GM18505 (cell line): ENCODE results near the gene SLC16A1.

ENCODE experiments used
- ATAC-seq: cut with Tn5 transposase; IDR thresholded peaks from one replicate; pipeline ENCODE4 v1.9.1; 2021; ENCODE audit not compliant: unreplicated experiment
- POLR2A ChIP-seq: IDR thresholded peaks from 4 replicates; pipeline ENCODE4 v1.6.1; 2011; ENCODE audit warnings: borderline replicate concordance; ENCODE audit not compliant: insufficient read depth, insufficient read length; ENCODE audit errors: extremely low read depth

The SLC16A1 gene

GRCh38 chr1:112956544-112957132 lies 642 bp upstream of the SLC16A1 start:
- peak; percentile 7 for ATAC-seq
- TF ChIP-seq POLR2A: no peak

GRCh38 chr1:112954945-112955772 lies 837 bp downstream of the SLC16A1 start:
- peak; percentile 12 for ATAC-seq
- no peak for TF ChIP-seq POLR2A

DNA sequence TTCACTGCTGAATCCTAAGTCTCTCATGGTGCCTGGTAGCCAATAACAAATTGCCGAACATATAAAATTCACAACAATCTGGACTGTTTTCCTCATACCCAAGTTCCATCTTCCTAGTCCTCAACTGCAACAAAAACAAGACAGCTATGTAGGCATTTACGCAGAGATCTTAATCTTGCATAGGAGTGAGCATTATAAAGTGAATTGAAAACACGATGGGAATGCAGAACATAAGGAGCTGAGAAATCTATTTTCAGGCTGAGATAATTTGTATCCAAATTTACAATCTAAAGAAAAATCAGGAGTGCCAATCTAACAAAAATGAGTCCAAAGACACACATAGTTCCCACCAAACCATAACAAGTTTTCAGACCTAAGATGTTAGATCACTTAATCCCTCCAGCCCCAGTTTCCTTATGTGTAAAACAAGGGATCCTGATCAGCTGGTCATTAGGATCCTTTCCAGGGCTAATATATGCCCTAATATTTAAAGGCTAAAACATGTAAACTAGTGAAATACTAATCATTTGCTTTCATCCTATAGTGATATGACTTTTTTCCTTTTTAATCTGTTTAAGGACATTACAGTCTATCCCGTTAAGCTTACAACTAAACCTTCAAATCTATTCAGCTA lies 1.9 kb downstream of the SLC16A1 start:
- ATAC-seq: no peak
- no peak for TF ChIP-seq POLR2A

- ATAC-seq: no peak
- no peak for TF ChIP-seq POLR2A
Observed at GRCh38 chr1:112950426-112950825, 5.6 kb downstream of the SLC16A1 start.

- TF ChIP-seq POLR2A: no peak
- ATAC-seq: no peak
Observed at GRCh38 chr1:112946683-112947082, 9.3 kb downstream of the SLC16A1 start.

DNA sequence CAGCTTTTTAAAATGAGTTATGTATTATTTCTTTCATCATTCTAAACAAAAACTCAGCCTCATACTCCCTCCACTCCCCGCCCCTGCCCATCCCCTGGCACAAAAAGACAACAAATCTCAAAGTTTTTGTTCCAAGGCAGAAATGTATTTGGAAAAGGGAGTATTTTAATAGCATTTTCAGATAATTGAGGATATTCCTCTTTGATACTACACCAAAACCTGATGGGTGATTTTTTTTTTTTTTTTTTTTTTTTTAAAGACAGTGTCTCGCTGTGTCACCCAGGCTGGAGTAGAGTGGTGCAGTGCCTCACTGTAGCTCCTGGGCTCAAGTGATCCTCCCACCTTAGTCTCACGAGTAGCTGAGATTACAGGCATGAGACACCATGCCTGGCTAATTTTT lies 16.2 kb downstream of the SLC16A1 start:
- no peak for ATAC-seq
- no peak for TF ChIP-seq POLR2A

DNA sequence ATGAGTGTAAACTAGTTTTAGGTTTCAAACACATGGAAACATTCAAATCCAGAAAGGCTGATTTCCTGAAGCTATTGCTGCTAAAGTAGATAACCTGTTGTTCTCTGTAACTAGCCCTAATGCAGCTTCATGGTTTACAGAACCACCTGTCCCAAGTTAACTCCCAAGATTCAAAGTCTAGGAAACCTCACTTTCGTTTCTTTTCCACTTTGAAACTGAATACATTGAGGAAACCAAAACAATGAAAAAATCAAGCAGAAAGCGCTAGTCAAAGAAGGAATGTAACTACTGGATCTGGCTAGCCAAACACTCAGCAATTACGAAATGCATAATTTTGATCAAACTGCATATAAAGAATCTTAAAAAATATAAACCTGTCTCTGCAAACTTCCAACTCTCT lies 17.8 kb downstream of the SLC16A1 start:
- no peak for ATAC-seq

GRCh38 chr1:112937495-112937894 lies 18.5 kb downstream of the SLC16A1 start:
- no peak for TF ChIP-seq POLR2A
- no peak for ATAC-seq

More for the DNA sequence above, 17.8 kb downstream of the SLC16A1 start:
- TF ChIP-seq POLR2A: no peak

GRCh38 chr1:112937070-112937469 lies 18.9 kb downstream of the SLC16A1 start:
- TF ChIP-seq POLR2A: no peak
- no peak for ATAC-seq

GRCh38 chr1:112935461-112936111 lies 20.4 kb downstream of the SLC16A1 start:
- ATAC-seq: no peak
- no peak for TF ChIP-seq POLR2A

- ATAC-seq: no peak
- no peak for TF ChIP-seq POLR2A
Observed at GRCh38 chr1:112934577-112934976, 21.4 kb downstream of the SLC16A1 start.

DNA sequence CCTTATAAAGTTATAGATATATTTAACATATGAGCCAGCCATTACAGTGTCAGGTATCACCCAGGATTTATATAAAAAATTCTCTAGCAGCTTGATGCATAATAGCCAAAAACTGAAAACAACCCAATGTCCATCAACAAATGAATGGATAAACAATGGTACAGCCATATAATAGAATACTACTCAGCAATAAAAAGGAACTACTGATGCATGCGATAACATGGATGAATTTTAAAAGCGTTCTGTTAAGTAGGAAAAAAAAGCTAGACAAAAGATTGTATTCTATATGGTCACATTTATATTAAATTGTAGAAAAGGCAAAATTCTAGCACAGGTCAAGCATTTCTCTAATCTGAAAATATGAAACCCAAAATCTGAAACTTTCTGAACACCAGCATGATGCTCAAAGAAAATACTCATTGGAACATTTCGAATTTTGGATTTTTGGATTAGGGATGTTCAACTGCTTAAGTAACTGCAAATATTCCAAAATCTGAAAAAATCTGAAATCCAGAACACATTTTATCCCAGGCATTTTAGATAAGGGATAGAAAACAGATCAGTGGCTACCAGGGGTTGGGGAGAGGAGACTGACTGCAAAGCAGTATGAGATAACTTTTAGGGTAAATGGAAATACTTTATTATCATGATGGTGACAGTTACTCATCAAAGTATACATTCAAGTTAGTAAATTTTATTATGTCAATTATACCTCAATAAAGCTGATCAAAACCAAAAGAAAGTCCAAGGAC lies 22.0 kb downstream of the SLC16A1 start:
- no peak for TF ChIP-seq POLR2A
- ATAC-seq: no peak

DNA sequence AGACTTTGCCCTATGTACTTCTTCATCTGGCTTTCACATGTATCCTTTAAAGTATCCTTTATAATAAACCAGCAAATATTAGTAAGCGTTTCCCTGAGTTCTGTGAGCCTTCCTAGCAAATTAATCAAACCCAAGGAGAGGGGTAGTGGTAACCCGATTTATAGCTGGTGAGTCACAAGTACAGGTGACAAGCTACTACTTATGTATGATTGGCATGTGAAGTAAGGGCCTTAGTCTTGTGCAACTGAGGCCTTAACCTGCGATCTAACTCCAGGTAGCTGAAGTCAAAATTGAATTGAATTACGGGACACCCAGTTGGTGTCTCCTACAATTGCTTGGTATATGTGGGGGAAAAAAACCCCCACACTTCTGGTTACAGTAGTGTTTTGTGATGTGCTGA lies 26.0 kb downstream of the SLC16A1 start:
- no peak for ATAC-seq
- TF ChIP-seq POLR2A: no peak
